Mucosa of descending colon (tissue), 3 donors: Measurements from ENCODE around the gene PRR13. TPM values are rescaled to one million over a fixed set of nuclear protein-coding genes. Genes with fewer than 3 reads are reported as not detected.
"Not testable (repeated sequence)": the region's sequence is repeated elsewhere in the genome, so short reads cannot be mapped to it uniquely, and the experiment has no call there.

Experiments
- ATAC-seq: fragments of 200-7000 bp; cut with Tn5 transposase; one replicate; pipeline ENCODE4 v1.9.1; 2020; ENCODE audit warnings: mild to moderate bottlenecking, moderate library complexity
- DNase-seq, 3 donors: peaks; one replicate each; pipeline ENCODE4 v3.0.0-alpha.2; 2020
- H3K36me3 ChIP-seq: fragments of 200-600 bp; one replicate; pipeline ENCODE4 v1.8.0; 2021; ENCODE audit warnings: low read depth, mild to moderate bottlenecking
- H3K4me1 ChIP-seq: fragments of 200-600 bp; one replicate; pipeline ENCODE4 v1.8.0; 2021; ENCODE audit warnings: low read depth, mild to moderate bottlenecking
- H3K4me3 ChIP-seq: fragments of 200-600 bp; one replicate; pipeline ENCODE4 v1.8.0; 2021; ENCODE audit warnings: mild to moderate bottlenecking
- H3K9me3 ChIP-seq: fragments of 200-600 bp; one replicate; pipeline ENCODE4 v1.8.0; 2021; ENCODE audit warnings: mild to moderate bottlenecking
- CTCF ChIP-seq: fragments of 200-600 bp; IDR thresholded peaks from one replicate; pipeline ENCODE4 v1.8.0; 2022; ENCODE audit warnings: antibody characterized with exemption, mild to moderate bottlenecking
- intact Hi-C, 2 donors: fragments of 100-400 bp; cut with DNase I in 1 of 2; cut with micrococcal nuclease in 1 of 2; formaldehyde crosslinking; loops; one replicate each; pipeline versions ENCODE4 v1.11.0 to v1.11.1; 2022; cut with DNase I, micrococcal nuclease
- total RNA-seq, 3 donors: library from RNA; stranded (reverse); fragmentation: NEBNext Ultra II Directional in 2 of 3; extraction: Animal tissue kit (Norgen Biotek cat#: 25700) in 2 of 3; gene quantifications; one replicate each; pipeline versions ENCODE4 v1.2.1 to v1.2.4, GENCODE V29; 2021 to 2023
- donor health status: DM: no; HTN: no; CAD: no; lungs with moderate emphysema.
- donor health status: DM: no; HTN: no; CAD: no.
- donor health status: DM: no; HTN: yes; CAD: no.

The PRR13 gene
- total RNA-seq, 3 donors from 2014 or later = 283 to 581 (median 528) TPM

- ATAC-seq (no peak), DNase-seq (no peak)
- no peak for TF ChIP-seq CTCF
- intact Hi-C loops = no loop called here
- Histone ChIP-seq H3K36me3 (no peaks in the 10 kb centered on the region), H3K9me3 (no peaks in the 10 kb centered on the region), H3K4me3 (no peak overlapping the region), H3K4me1 (peaks cover 19% of the 10 kb centered on the region)
Measured at GRCh38 chr12:53478865-53479264, 37.3 kb downstream of the PRR13 start.

GRCh38 chr12:53479331-53479730, 37.8 kb downstream of the PRR13 start:
- intact Hi-C loops = no loop called here
- ATAC-seq = no peak
- no peaks in the 10 kb centered on the region for H3K9me3 ChIP-seq
- H3K4me1 ChIP-seq = peaks cover 19% of the 10 kb centered on the region
- no peak for TF ChIP-seq CTCF
- DNase-seq = no peak
- H3K36me3 ChIP-seq = no peaks in the 10 kb centered on the region
- H3K4me3 ChIP-seq = no peak overlapping the region

- Histone ChIP-seq H3K4me3 (no peak overlapping the region), H3K36me3 (no peaks in the 10 kb centered on the region), H3K4me1 (peaks cover 17% of the 10 kb centered on the region), H3K9me3 (no peaks in the 10 kb centered on the region)
- TF ChIP-seq CTCF = no peak
- intact Hi-C loops = no loop called here
- DNase-seq (no peak), ATAC-seq (no peak)
Measured at GRCh38 chr12:53480491-53481442, 39.2 kb downstream of the PRR13 start.

GRCh38 chr12:53481458-53481857, 39.9 kb downstream of the PRR13 start:
- H3K4me1 ChIP-seq = peaks cover 13% of the 10 kb centered on the region
- ATAC-seq, DNase-seq, H3K9me3 ChIP-seq, H3K4me3 ChIP-seq, H3K36me3 ChIP-seq, intact Hi-C loops: not testable (repeated sequence)

- ATAC-seq = no peak
- DNase-seq = no peak
- no peaks in the 10 kb centered on the region for H3K9me3 ChIP-seq
- no peak for TF ChIP-seq CTCF
- H3K4me3 ChIP-seq = no peak overlapping the region
- intact Hi-C loops = no loop called here
- no peaks in the 10 kb centered on the region for H3K36me3 ChIP-seq
- H3K4me1 ChIP-seq = peaks cover 13% of the 10 kb centered on the region
Measured at GRCh38 chr12:53481939-53482586, 40.5 kb downstream of the PRR13 start.

- Histone ChIP-seq H3K4me3 (no peak overlapping the region), H3K4me1 (peaks cover 13% of the 10 kb centered on the region), H3K9me3 (no peaks in the 10 kb centered on the region), H3K36me3 (no peaks in the 10 kb centered on the region)
- intact Hi-C loops = no loop called here
- no peak for DNase-seq
- no peak for TF ChIP-seq CTCF
- ATAC-seq = no peak
Measured at GRCh38 chr12:53482626-53483168, 41.2 kb downstream of the PRR13 start.
